CD4-positive, alpha-beta T cell treated with Interleukin-17A for 1 hour (primary cell): ENCODE measurements around the gene TEKT4.
"Not testable (repeated sequence)": the region's sequence is repeated elsewhere in the genome, so short reads cannot be mapped to it uniquely, and the experiment has no call there.

Experiments
- DNase-seq: peaks from one replicate; pipeline ENCODE4 v3.0.0-alpha.2; 2020

The TEKT4 gene

DNA sequence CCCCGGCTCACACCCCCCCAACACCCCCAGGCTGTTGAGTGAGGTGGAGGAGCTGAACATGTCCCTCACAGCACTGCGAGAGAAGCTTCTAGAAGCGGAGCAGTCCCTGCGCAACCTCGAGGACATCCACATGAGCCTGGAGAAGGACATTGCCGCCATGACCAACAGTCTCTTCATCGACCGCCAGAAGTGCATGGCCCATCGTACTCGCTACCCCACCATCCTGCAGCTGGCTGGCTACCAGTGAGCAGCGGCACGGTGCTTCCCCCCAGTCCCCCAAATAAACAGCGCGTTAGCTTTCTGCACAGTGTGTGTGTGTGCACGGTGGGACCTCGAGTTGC lies 5.3 kb downstream of the TEKT4 start:
- DNase-seq, result no peak

DNA sequence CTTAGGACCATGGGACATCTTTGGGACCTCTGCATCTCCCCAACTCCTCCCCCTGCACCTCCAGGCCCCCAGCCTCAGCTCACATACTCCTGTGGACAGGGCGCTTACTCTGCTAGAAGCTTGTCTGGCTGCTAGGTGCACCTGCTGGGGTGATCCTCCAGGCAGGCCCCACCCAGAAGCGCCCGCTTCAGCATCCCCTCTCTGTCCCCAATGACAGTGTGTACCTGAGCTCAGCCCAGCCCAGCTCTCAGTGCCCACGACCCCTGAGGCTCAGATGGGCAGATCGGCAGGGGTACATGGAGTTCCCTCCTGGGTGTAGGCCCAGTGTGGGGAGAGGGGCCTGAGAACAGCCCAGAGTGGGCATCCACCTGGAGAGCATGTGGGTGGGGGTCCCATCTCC lies 5.9 kb downstream of the TEKT4 start:
- DNase-seq, result no peak

DNA sequence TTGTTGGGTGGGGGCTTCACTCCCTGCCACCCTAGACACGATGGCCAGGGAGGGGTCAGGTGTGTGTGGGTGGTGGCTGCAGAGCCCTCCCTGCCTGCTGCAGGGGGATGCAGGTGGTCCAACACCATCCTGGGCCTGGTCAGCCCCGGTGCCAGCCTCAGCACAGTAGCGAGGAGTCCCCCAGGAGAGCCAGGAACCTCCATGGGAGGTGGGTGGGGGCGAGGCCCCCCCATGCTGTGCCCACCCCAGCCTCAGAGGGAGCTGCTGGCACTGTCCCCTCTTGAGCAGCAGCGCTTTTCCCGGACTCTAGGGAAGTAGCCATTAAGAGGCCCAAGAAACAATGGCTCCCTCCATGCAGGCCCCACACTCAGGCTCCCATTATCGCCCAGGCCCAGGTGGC lies 7.3 kb downstream of the TEKT4 start:
- not testable (repeated sequence) for DNase-seq

DNA sequence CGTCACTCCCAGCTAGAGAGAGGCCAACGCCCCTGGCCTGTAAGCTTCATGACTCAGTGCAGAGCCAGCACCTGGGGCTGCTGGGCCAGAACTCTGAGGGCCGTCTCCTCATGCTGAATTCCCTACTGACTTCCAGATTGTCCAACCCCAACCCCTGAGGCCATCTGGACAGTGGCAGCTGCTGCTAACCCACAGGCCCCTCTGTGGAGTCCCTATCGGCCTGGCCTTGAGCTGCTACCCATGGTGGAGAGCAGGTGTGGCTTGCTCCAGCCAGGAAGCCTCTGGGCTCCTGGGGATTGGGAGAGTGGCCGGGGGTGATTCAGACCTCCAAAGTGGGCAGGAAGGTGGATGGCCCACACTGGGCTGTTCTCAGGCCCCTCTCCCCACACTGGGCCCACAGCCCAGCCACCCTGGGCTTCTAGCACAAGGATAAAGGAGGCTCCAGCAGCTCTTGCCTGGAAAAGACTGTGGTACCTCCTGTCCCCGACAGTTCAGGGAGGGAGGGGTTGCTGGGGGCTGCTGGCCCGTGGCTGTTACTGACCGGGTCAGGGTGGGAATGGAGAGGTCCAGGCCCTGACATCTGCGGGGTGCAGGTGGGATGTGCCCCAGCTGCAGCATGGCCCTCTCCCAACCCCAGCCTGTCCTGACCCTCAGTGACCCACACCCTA lies 8.2 kb downstream of the TEKT4 start:
- no peak for DNase-seq

DNA sequence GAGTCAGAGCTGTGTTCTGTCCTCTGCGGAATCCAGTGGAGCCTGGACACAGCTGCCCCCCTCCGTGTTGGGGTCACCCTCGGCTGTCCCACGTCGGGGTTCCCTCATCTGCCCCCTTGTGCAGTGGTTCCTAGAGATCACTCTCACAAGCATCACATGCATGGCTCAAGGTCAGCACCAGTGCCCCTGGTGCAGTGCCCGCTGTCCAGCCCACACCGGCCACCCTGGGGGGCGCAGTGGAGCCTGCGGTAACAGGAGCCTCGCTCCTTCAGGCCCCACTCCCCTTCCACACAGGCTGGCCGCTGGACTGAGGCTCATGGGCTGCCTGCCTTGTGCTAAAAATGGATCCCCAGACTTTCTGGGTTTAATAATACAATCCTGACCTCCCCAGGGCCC lies 8.8 kb downstream of the TEKT4 start:
- DNase-seq, result no peak

DNA sequence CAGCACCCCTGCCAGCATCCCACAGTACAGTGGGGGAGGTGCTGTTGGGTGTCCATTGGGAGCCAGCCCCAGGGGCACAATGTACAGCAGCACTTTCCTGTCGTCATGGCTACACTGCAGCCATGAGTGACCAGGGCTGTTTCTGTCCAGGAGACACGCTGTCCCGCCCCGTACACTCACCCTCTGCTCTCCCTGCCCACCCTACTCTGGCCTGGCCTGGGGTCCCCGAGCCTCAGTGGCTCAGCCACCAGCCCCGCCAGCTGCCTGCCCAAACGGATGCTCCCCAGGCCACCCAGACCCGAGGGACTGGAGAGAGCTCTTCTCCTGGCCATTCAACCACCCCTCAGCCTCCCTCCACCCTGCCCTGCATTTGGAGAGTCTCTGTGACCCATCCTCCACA lies 9.3 kb downstream of the TEKT4 start:
- no peak for DNase-seq

DNA sequence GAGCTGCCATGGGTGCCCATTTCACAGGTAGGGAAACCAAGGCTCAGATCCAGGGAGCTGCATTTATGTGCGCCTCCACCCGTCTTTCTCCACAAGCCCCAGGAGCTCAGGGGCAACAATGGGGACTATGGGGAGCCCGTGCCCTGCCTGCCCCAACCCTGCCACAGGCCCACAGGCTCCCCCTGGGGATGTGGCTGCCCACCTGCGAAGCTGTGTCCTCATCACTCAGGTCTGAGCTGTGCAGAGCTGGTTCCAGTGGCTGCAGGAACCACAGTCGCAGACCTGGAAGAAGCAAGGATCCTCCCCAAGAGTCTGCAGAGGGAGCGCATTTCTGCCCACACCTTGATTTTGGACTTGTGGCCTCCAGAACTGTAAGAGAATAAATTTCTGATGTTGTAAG lies 9.8 kb downstream of the TEKT4 start:
- DNase-seq, result no peak

DNA sequence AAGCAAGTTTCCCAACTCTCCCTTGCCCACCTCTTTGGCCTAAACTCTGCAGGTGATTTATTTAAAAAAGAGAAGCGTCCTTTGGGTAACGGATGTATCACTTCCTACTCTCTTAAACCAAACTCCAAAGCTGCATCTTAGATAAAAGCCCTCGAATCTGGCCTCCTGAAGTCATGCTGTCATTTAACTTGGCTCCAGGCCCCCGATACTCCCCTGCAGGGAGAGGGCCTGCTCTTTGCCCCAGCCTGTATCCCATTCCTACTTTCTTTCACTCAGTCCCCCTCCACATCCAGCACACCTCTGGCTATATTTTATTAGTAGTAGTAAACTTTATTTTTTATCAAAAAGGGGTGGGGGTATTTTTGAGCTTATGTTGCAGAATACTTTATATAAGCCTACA lies 19.0 kb downstream of the TEKT4 start:
- no peak for DNase-seq

DNA sequence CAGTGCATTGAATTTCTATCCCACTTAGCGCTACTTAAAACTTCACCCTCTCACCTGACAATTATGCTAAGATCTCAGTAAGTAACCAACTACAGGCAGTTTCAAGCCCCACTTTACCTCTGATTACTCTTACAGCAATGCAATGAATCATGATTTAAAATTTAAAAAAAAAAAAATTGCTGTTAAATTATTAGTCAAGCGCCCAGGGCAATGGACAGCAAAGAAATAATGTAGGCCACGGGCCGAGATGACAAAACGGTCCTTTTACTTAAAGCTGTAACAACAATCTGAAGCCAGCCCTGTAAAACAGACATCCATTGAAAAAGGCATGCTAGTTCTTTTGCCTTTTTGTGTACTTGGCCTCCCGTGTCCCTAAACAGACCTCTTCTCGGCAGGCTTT lies 24.0 kb downstream of the TEKT4 start:
- not testable (repeated sequence) for DNase-seq

DNA sequence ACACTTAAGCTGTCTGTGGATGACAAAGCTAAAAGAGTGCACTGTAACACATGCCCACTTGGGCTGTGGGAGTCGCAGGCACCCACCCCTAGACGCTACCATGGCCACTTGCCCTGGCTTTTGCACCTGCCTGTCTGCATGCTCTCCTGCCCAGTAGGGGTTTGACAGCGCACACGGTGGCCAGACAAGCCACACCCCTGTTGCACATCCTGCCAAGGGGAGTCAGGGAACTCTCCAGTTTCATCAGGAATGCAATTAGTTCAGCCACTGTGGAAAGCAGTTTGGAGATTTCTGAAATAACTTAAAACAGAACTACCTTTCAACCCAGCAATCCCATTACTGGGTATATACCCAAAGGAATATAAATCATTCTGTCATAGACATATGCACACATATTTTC lies 35.7 kb downstream of the TEKT4 start:
- DNase-seq, result not testable (repeated sequence)

DNA sequence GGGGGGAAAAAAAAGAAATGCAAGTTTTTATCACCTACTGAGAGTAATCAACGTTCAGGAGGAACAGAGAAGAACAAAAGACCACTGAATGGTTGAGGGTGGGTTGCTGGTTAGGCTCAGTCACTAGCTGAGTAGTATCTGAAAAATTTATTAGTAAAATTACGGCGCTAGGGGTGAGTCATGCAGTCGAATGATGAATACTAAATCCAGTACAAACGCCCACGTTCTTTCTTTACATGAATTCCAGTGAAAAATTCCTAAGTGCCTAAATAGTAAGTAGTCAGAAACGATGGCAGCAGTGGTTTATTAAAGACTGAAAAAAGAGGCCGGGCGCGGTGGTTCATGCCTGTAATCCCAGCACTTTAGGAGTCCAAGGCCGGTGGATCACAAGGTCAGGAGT lies 52.0 kb downstream of the TEKT4 start:
- no peak for DNase-seq

DNA sequence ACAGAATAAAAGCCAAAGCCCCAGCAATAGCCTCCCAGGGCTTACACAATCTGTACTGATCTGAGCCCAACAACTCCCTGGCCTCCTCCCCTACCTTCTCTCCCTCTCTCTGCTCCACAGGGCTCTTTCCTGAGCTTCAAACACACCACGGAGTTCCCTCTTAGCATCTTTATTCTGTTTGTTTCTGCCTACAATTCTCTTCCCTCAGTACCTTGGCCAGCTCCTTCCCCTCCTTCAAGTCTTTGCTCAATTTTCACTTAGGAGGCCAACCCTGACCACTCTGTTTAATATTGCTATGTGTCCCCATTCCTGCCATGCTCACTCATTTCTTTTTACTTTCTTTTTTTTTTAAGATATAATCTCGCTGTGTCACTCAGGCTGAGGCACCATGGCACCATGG lies 53.8 kb downstream of the TEKT4 start:
- not testable (repeated sequence) for DNase-seq
